NT2/D1 (cell line): ENCODE results near the gene UBA52.

Source experiments
- YY1 ChIP-seq: IDR thresholded peaks from 2 replicates; pipeline ENCODE4 v1.6.1; 2011; ENCODE audit not compliant: insufficient read length, insufficient read depth
- ZNF274 ChIP-seq: IDR thresholded peaks from 2 replicates; pipeline ENCODE4 v1.6.1; 2011; ENCODE audit warnings: mild to moderate bottlenecking, low read depth, low read length

DNA sequence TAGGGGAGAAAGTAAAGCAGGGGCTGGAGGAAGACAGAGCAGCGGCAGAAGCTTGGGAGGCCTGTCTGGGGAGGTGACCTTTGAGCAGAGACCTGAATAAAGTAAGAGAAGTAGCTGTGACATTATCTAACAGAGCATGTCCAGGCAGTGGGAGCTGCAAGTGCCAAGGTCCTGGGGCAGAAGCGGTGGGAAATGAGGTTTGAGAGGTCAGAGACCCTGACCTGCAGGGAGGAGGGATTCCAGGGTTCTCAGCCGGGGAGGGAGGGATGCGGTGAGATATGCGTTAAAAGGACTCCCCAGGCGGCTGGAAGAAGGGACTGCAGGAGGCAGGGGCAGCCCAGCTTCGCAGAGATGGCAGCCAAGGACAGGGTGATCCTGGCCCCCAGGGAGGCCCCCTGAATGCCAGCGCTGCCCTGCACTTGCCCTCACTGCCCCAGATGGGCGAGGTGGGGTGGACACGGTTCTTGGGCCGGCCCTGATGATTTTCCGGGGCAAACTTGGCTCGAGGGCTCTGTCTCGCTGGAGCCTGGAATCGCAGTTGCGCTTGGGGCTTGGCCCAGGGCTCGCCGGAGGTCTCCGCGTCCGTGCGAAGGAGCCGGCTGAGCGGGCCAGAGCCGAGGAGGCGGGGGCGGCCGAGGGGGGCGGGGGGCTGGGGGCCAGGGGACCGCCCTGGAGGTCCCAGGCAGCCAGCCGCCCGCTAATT lies 31.7 kb downstream of the UBA52 start:
- no peak for TF ChIP-seq YY1
- no peak for TF ChIP-seq ZNF274
